HG03066 (cell line): Measurements from ENCODE around the gene PTBP1.
"Not testable (repeated sequence)": the region's sequence is repeated elsewhere in the genome, so short reads cannot be mapped to it uniquely, and the experiment has no call there.

Experiments used
- ATAC-seq: cut with Tn5 transposase; IDR thresholded peaks from one replicate; pipeline ENCODE4 v1.9.1; 2021; ENCODE audit warnings: low read depth; ENCODE audit not compliant: unreplicated experiment

PTBP1 gene

GRCh38 chr19:807627-808422, 10.6 kb downstream of the PTBP1 start:
- no peak for ATAC-seq

- no peak for ATAC-seq
These were observed 11.1 kb downstream of the PTBP1 start for GRCh38 chr19:808423-808775.

- ATAC-seq: no peak
These were observed 13.0 kb downstream of the PTBP1 start for GRCh38 chr19:810077-810855.

- ATAC-seq: no peak
These were observed 13.7 kb downstream of the PTBP1 start for GRCh38 chr19:810883-811489.

GRCh38 chr19:811506-812048, 14.3 kb downstream of the PTBP1 start:
- no peak for ATAC-seq

GRCh38 chr19:812049-812746, 14.9 kb downstream of the PTBP1 start:
- ATAC-seq: no peak

- ATAC-seq: no peak
These were observed 15.5 kb downstream of the PTBP1 start for GRCh38 chr19:812747-813218.

GRCh38 chr19:813219-814151, 16.2 kb downstream of the PTBP1 start:
- no peak for ATAC-seq

GRCh38 chr19:814152-815078, 17.2 kb downstream of the PTBP1 start:
- ATAC-seq: no peak

- no peak for ATAC-seq
These were observed 18.0 kb downstream of the PTBP1 start for GRCh38 chr19:815079-815774.

GRCh38 chr19:815775-816499, 18.7 kb downstream of the PTBP1 start:
- no peak for ATAC-seq

GRCh38 chr19:816500-816857, 19.2 kb downstream of the PTBP1 start:
- ATAC-seq: no peak

- not testable (repeated sequence) for ATAC-seq
These were observed 23.0 kb downstream of the PTBP1 start for GRCh38 chr19:820212-820611.

- ATAC-seq: no peak
These were observed 24.1 kb downstream of the PTBP1 start for GRCh38 chr19:821231-821824.

GRCh38 chr19:821825-822503, 24.7 kb downstream of the PTBP1 start, which contains the start of gene PLPPR3:
TSS of gene PLPPR3 (minus strand) at chr19:821955. CDS start at chr19:821559, 396 bp downstream.
- ATAC-seq: no peak

- no peak for ATAC-seq
These were observed 26.4 kb downstream of the PTBP1 start for GRCh38 chr19:823565-824121.
